T-helper 2 cell treated with Interferon-gamma antibody and Interleukin-4, amounts not matched to agents 5 μg/mL and 100 μg/mL, for 36 hours (primary cell): ENCODE measurements around the gene FOXS1.

Experiments used
- DNase-seq: peaks from one replicate; pipeline ENCODE4 v3.0.0; 2021; ENCODE audit warnings: low spot score
- H3K27ac Mint-ChIP-seq: one replicate; pipeline ENCODE4 v1.8.0; 2021; ENCODE audit warnings: mild to moderate bottlenecking, mixed read lengths
- H3K27me3 Mint-ChIP-seq: one replicate; pipeline ENCODE4 v1.8.0; 2021; ENCODE audit warnings: low read depth, mixed read lengths
- H3K36me3 Mint-ChIP-seq: one replicate; pipeline ENCODE4 v1.8.0; 2021; ENCODE audit warnings: low read depth, mixed read lengths
- H3K4me1 Mint-ChIP-seq: one replicate; pipeline ENCODE4 v1.8.0; 2021; ENCODE audit warnings: low read depth, mixed read lengths
- H3K4me3 Mint-ChIP-seq: one replicate; pipeline ENCODE4 v1.8.0; 2022; ENCODE audit warnings: mild to moderate bottlenecking, moderate library complexity, mixed read lengths
- H3K9me3 Mint-ChIP-seq: one replicate; pipeline ENCODE4 v1.8.0; 2021; ENCODE audit warnings: mixed read lengths

The FOXS1 gene

DNA sequence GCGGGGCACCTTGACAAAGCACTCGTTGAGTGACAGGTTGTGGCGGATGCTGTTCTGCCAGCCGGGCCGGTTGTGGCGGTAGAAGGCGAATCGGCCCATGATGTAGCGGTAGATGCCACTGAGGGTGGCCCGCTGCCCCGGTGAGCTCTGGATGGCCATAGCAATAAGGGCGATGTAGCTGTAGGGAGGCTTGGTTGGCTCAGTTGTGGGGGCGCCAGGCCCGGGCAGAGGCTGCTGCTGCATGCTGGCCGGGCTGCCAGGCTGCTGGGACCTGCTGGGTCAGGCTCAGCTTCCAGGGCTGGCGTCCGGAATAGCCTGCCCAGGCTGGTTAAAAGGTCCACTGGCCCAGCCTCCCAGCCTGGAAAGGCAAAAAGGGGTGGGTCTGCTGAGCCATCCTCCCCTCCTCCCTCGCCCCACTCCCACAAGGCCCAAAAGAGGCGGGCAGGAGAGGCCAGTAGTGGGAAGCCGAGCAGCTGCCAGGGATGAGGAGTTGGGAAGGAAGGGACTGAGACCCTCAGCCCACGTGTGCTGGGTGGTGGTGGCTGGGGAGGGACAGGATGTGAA lies at the start of gene FOXS1:
TSS of gene FOXS1 (minus strand) at position 305 of the 564 bp plus-strand sequence. CDS start at position 243, 62 bp downstream.
- no peaks in the 10 kb centered on the region for H3K4me1 Mint-ChIP-seq
- H3K4me3 Mint-ChIP-seq = no peak within 1 kb of the TSS
- H3K27ac Mint-ChIP-seq = no peak within 1 kb of the TSS
- no peaks in the 10 kb centered on the region for H3K9me3 Mint-ChIP-seq
- no peak for DNase-seq
- H3K27me3 Mint-ChIP-seq = peaks cover 5% of the 10 kb centered on the region
- no peaks in the 10 kb centered on the region for H3K36me3 Mint-ChIP-seq

DNA sequence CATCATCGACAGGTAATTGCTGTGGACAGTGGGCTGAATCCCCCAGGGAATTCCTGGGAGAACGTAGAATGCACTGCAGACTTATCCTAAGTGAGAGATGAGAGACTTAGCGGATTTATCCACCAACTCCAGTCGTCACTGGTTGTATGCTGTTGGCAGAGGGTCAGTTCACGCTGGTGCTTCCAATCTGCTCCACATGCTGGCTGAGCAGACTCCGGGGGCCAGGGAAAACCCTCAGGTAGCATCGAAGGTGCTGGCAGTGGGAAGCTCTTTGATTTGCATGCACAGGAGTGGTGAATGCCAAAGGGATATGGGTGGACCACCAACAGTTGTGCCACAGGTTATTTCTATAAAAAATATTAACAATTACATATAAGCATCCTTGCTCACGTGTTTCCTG lies 45.2 kb upstream of the FOXS1 start:
- no peaks in the 10 kb centered on the region for H3K4me1 Mint-ChIP-seq
- no peak for DNase-seq
- peaks cover 4% of the 10 kb centered on the region for H3K27me3 Mint-ChIP-seq
- H3K27ac Mint-ChIP-seq = no peak overlapping the region
- H3K4me3 Mint-ChIP-seq = no peak overlapping the region
- H3K36me3 Mint-ChIP-seq = no peaks in the 10 kb centered on the region
- no peaks in the 10 kb centered on the region for H3K9me3 Mint-ChIP-seq

DNA sequence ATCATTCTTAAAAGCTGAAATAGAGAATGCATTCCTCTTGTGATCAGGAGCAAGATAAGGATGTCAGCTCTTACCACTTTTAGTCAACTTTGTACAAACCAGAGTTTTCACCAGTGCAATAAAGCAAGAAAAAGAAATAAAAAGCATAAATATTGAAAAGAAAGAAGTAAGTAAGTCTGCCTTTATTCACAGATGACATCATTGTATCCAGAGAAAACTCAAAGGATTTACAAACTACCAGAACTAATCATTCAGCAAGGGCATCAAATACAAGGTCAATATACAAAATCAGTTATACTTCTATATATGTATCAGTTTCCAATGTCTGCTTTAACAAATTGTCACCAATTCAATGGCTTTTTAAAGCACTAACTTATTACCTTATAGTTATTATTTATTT lies 38.4 kb upstream of the FOXS1 start:
- H3K4me1 Mint-ChIP-seq = peaks cover 10% of the 10 kb centered on the region
- H3K27ac Mint-ChIP-seq = no peak overlapping the region
- no peaks in the 10 kb centered on the region for H3K36me3 Mint-ChIP-seq
- DNase-seq = no peak
- H3K27me3 Mint-ChIP-seq = peaks cover 21% of the 10 kb centered on the region
- no peak overlapping the region for H3K4me3 Mint-ChIP-seq
- H3K9me3 Mint-ChIP-seq = no peaks in the 10 kb centered on the region

GRCh38 chr20:31881945-31882344 lies 36.5 kb upstream of the FOXS1 start:
- Mint-ChIP-seq H3K27ac (no peak overlapping the region), H3K9me3 (no peaks in the 10 kb centered on the region), H3K4me3 (no peak overlapping the region), H3K4me1 (peaks cover 10% of the 10 kb centered on the region), H3K27me3 (peaks cover 27% of the 10 kb centered on the region), H3K36me3 (no peaks in the 10 kb centered on the region)
- no peak for DNase-seq

DNA sequence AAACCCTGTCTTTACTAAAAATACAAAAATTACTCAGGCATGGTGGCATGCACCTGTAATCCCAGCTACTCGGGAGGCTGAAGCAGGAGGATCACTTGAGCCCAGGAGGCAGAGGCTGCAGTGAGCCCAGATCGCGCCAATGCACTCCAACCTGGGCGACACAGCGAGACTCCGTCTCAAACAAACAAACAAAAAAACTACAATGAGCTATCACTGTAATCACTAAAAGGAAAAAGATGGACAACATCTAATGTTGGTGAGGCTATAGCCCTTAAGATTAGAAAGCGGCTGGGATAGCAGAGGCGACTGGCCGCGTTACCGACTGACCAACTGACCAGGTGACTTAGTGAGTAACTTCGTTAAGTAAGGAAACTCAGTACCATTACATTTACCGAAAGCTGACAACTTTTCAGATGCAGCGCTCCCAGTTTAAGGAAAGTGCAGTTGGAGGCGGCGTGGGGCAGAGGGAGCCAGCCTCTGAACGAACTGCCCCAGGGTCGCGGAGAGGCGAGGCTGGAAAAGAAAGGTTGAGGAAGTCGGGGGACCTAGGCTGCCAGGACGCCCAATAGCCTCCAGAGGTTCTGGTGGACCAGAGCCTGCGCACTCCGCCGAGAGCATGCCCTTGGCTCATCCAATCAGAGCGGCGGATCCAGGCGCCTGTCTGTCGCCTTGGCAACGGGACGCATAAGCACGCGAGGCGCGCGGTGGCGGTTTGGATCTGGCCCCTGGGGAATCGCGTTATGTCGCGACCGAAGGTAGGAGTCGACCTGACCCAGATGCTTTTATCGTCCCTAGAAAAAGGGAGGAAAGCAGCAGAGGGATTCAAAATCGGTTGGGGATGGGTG lies 34.0 kb upstream of the FOXS1 start:
- no peaks in the 10 kb centered on the region for H3K9me3 Mint-ChIP-seq
- H3K27ac Mint-ChIP-seq = peak overlapping the region; percentile 72
- peak; percentile 80 for DNase-seq
- H3K4me1 Mint-ChIP-seq = peaks cover 10% of the 10 kb centered on the region
- H3K36me3 Mint-ChIP-seq = no peaks in the 10 kb centered on the region
- peaks cover 37% of the 10 kb centered on the region for H3K27me3 Mint-ChIP-seq
- H3K4me3 Mint-ChIP-seq = peak overlapping the region; percentile 89

DNA sequence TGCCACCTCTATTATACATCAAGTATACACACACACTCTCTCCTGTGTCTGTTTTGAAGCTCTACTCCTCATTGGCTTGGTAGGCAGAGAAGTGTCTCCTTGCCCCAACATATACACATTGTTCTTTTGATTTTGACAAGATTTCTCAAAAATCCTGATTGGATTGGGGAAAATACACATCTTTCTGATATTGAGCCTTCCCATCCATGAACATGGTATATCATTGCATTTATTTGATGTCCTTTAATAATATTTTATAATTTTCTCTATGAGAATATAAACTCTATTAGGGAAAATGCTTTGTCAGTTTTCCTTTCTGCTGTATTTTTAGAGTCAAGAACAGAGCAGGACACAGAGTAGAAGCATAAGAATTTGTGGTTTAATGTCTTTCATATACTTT lies 32.3 kb upstream of the FOXS1 start:
- H3K4me3 Mint-ChIP-seq = no peak overlapping the region
- H3K9me3 Mint-ChIP-seq = no peaks in the 10 kb centered on the region
- peaks cover 10% of the 10 kb centered on the region for H3K4me1 Mint-ChIP-seq
- no peak for DNase-seq
- H3K27ac Mint-ChIP-seq = no peak overlapping the region
- peaks cover 44% of the 10 kb centered on the region for H3K27me3 Mint-ChIP-seq
- H3K36me3 Mint-ChIP-seq = no peaks in the 10 kb centered on the region

- Mint-ChIP-seq H3K4me1 (peaks cover 10% of the 10 kb centered on the region), H3K4me3 (no peak overlapping the region), H3K36me3 (no peaks in the 10 kb centered on the region), H3K27ac (no peak overlapping the region), H3K9me3 (no peaks in the 10 kb centered on the region), H3K27me3 (peaks cover 60% of the 10 kb centered on the region)
- no peak for DNase-seq
Measured at GRCh38 chr20:31875671-31876070, 30.3 kb upstream of the FOXS1 start.

GRCh38 chr20:31872406-31872805 lies 27.0 kb upstream of the FOXS1 start:
- Mint-ChIP-seq H3K36me3 (no peaks in the 10 kb centered on the region), H3K27ac (peak overlapping the region; percentile 13), H3K9me3 (no peaks in the 10 kb centered on the region), H3K4me1 (peaks cover 8% of the 10 kb centered on the region), H3K4me3 (no peak overlapping the region), H3K27me3 (peaks cover 62% of the 10 kb centered on the region)
- DNase-seq = no peak

DNA sequence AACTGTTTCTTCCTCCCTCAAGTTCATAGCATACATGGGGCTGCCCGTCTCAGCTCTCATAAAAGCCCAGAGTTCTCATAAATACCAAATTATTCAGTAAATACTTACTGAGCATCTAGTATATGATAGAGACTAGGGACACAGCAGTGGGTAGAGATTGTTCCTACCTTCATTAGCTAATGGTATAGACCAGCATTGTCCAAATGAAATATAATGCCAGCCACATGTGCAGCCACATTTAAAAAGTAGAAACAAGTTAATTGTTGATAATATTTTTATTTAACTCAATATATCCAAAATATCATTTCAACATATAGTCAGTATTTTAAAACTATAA lies 26.2 kb upstream of the FOXS1 start:
- Mint-ChIP-seq H3K4me1 (peaks cover 8% of the 10 kb centered on the region), H3K27ac (no peak overlapping the region), H3K27me3 (peaks cover 67% of the 10 kb centered on the region), H3K36me3 (no peaks in the 10 kb centered on the region), H3K9me3 (no peaks in the 10 kb centered on the region), H3K4me3 (no peak overlapping the region)
- no peak for DNase-seq

- H3K27ac Mint-ChIP-seq = no peak overlapping the region
- H3K36me3 Mint-ChIP-seq = no peaks in the 10 kb centered on the region
- H3K27me3 Mint-ChIP-seq = peaks cover 60% of the 10 kb centered on the region
- no peaks in the 10 kb centered on the region for H3K9me3 Mint-ChIP-seq
- H3K4me3 Mint-ChIP-seq = peak overlapping the region; percentile 68
- DNase-seq = no peak
- H3K4me1 Mint-ChIP-seq = peaks cover 8% of the 10 kb centered on the region
Measured at GRCh38 chr20:31870726-31871617, 25.6 kb upstream of the FOXS1 start.

GRCh38 chr20:31869942-31870725 lies 24.7 kb upstream of the FOXS1 start, which contains the start of the genes DUSP15 and TTLL9:
TSS of gene DUSP15 (minus strand) at chr20:31870527. CDS start at chr20:31870337, 190 bp downstream.
TSS of gene TTLL9 (plus strand) at chr20:31870634. CDS start at chr20:31871127, 493 bp downstream.
- peaks cover 8% of the 10 kb centered on the region for H3K4me1 Mint-ChIP-seq
- H3K4me3 Mint-ChIP-seq = peak within 1 kb of the TSS; percentile 74
- H3K36me3 Mint-ChIP-seq = no peaks in the 10 kb centered on the region
- DNase-seq = no peak
- peaks cover 56% of the 10 kb centered on the region for H3K27me3 Mint-ChIP-seq
- H3K9me3 Mint-ChIP-seq = no peaks in the 10 kb centered on the region
- no peak within 1 kb of the TSS for H3K27ac Mint-ChIP-seq

- no peak for DNase-seq
- Mint-ChIP-seq H3K27ac (no peak overlapping the region), H3K27me3 (peaks cover 52% of the 10 kb centered on the region)
Measured at GRCh38 chr20:31869673-31869941, 24.2 kb upstream of the FOXS1 start.

GRCh38 chr20:31868853-31869672 lies 23.7 kb upstream of the FOXS1 start:
- Mint-ChIP-seq H3K4me1 (peaks cover 8% of the 10 kb centered on the region), H3K27me3 (peaks cover 48% of the 10 kb centered on the region), H3K4me3 (no peak overlapping the region), H3K36me3 (no peaks in the 10 kb centered on the region), H3K27ac (no peak overlapping the region), H3K9me3 (no peaks in the 10 kb centered on the region)
- DNase-seq = no peak

More at GRCh38 chr20:31869673-31869941, 24.2 kb upstream of the FOXS1 start:
- no peaks in the 10 kb centered on the region for H3K36me3 Mint-ChIP-seq
- H3K9me3 Mint-ChIP-seq = no peaks in the 10 kb centered on the region
- peaks cover 8% of the 10 kb centered on the region for H3K4me1 Mint-ChIP-seq
- H3K4me3 Mint-ChIP-seq = peak overlapping the region; percentile 74
